Endothelial cell of umbilical vein (primary cell): ENCODE results near the gene PFDN4. TPM values are rescaled to one million over a fixed set of nuclear protein-coding genes. Genes with fewer than 3 reads are reported as not detected.

ENCODE experiments used
- BruUV-seq: library from RNA; stranded (reverse); fragments of 400-500 nt; replicated peaks from 2 replicates; lab custom pipeline; 2021; lab: Mats Ljungman, UMichigan
- CTCF ChIA-PET: fragments of 300-600, 350-600 bp; sonication (Branson Sonifier 250); formaldehyde crosslinking; loops from one replicate; lab custom pipeline; 2021; ENCODE audit warnings: antibody characterized with exemption, inconsistent platforms; lab: Charles Lee
- POLR2A ChIA-PET: fragments of 300-600, 350-600 bp; sonication (Branson Sonifier 250); formaldehyde crosslinking; loops from one replicate; lab custom pipeline; 2021; ENCODE audit warnings: antibody characterized with exemption, inconsistent platforms; lab: Charles Lee
- DNase-seq: peaks from one replicate; pipeline ENCODE4 v3.0.0-alpha.2; 2011; ENCODE audit warnings: low read depth, low spot score
- FAIRE-seq: peaks from 2 replicates; lab custom pipeline; 2011; peaks lifted over from hg19 to GRCh38; lab: Jason Lieb, UNC
- H2AFZ ChIP-seq: 2 replicates; pipeline ENCODE4 v1.6.0; 2012; ENCODE audit warnings: low read depth, low read length, control low read depth, inconsistent platforms
- H3K27ac ChIP-seq: 2 replicates; pipeline ENCODE4 v1.5.1; 2011; ENCODE audit warnings: low read depth, mild to moderate bottlenecking, control low read depth, low read length, moderate library complexity; ENCODE audit not compliant: insufficient read depth
- H3K27me3 ChIP-seq, 2 experiments: 2 replicates each; pipeline versions ENCODE4 v1.6.0 to v1.6.1; 2011; ENCODE audit warnings: low read length in 2 of 2, mixed read lengths in 1 of 2; ENCODE audit not compliant: control insufficient read depth in 2 of 2, insufficient read depth in 2 of 2
- H3K36me3 ChIP-seq, 2 experiments: 2 replicates in 1 of 2; 3 replicates in 1 of 2; pipeline ENCODE4 v1.5.1; 2011; ENCODE audit warnings: low read length in 2 of 2, mild to moderate bottlenecking in 1 of 2, moderate library complexity in 1 of 2; ENCODE audit not compliant: control insufficient read depth in 2 of 2, insufficient read depth in 2 of 2; ENCODE audit errors: extremely low read depth in 1 of 2
- H3K4me1 ChIP-seq: 3 replicates; pipeline ENCODE4 v1.5.1; 2011; ENCODE audit warnings: mild to moderate bottlenecking, low read length; ENCODE audit not compliant: control insufficient read depth, insufficient read depth; ENCODE audit errors: extremely low read depth
- H3K4me2 ChIP-seq: 2 replicates; pipeline ENCODE4 v1.6.1; 2011; ENCODE audit warnings: low read length, control low read depth, mixed read lengths; ENCODE audit not compliant: insufficient read depth
- H3K4me3 ChIP-seq, 3 experiments: fragments of 200-600 bp in 1 of 3; sonication (generic), shearing (Covaris generic) in 1 of 3; replicated peaks in 1 of 3; 2 replicates each; pipeline ENCODE4 v1.5.1; 2011 to 2016; ENCODE audit warnings: control low read depth in 3 of 3, low read length in 3 of 3, mild to moderate bottlenecking in 2 of 3, inconsistent platforms in 1 of 3, low read depth in 1 of 3, moderate library complexity in 1 of 3; ENCODE audit not compliant: insufficient read depth in 1 of 3
- H3K79me2 ChIP-seq: 2 replicates; pipeline ENCODE4 v1.6.0; 2012; ENCODE audit warnings: low read length, inconsistent platforms; ENCODE audit not compliant: control insufficient read depth, insufficient read depth
- H3K9ac ChIP-seq: replicated peaks from 2 replicates; pipeline ENCODE3; 2011; ENCODE audit warnings: low read length, control low read depth; ENCODE audit not compliant: insufficient read depth; ENCODE audit errors: extremely low read depth
- H3K9me1 ChIP-seq: replicated peaks from 3 replicates; pipeline ENCODE4 v1.6.0; 2011; ENCODE audit warnings: mild to moderate bottlenecking, low read length; ENCODE audit not compliant: control insufficient read depth, insufficient read depth; ENCODE audit errors: extremely low read depth
- H3K9me3 ChIP-seq: replicated peaks from 2 replicates; pipeline ENCODE4 v1.5.1; 2012; ENCODE audit warnings: low read length, inconsistent platforms; ENCODE audit not compliant: control insufficient read depth, insufficient read depth
- H4K20me1 ChIP-seq: replicated peaks from 2 replicates; pipeline ENCODE3; 2011; ENCODE audit warnings: mild to moderate bottlenecking, low read length; ENCODE audit not compliant: control insufficient read depth, insufficient read depth; ENCODE audit errors: extremely low read depth
- CTCF ChIP-seq, 2 donors: IDR thresholded peaks; 1 replicate in 1 of 2; 2 replicates in 1 of 2; pipeline ENCODE4 v1.5.1; 2011; ENCODE audit warnings: low read length in 2 of 2, mild to moderate bottlenecking in 2 of 2, moderate library complexity in 2 of 2, control low read depth in 1 of 2, inconsistent platforms in 1 of 2, low read depth in 1 of 2; ENCODE audit not compliant: insufficient read depth in 1 of 2; ENCODE audit errors: extremely low read depth in 1 of 2
- EZH2 ChIP-seq: IDR thresholded peaks from 2 replicates; pipeline ENCODE4 v1.6.1; 2012; ENCODE audit warnings: borderline replicate concordance, low read depth, mild to moderate bottlenecking, moderate library complexity, low read length, inconsistent platforms; ENCODE audit not compliant: severe bottlenecking
- FOS ChIP-seq: IDR thresholded peaks from 2 replicates; pipeline ENCODE4 v1.6.1; 2011; ENCODE audit warnings: mild to moderate bottlenecking, low read length, moderate library complexity, borderline replicate concordance; ENCODE audit not compliant: insufficient read depth
- GATA2 ChIP-seq: IDR thresholded peaks from 2 replicates; pipeline ENCODE4 v1.7.0; 2011; ENCODE audit warnings: low read depth, mild to moderate bottlenecking, moderate library complexity, mixed read lengths, low read length; ENCODE audit not compliant: insufficient read length, insufficient read depth
- POLR2A ChIP-seq: IDR thresholded peaks from 2 replicates; pipeline ENCODE4 v1.6.1; 2012; ENCODE audit warnings: low read depth, mild to moderate bottlenecking, control low read depth, low read length
- POLR2AphosphoS5 ChIP-seq: IDR thresholded peaks from 2 replicates; pipeline ENCODE4 v1.6.1; 2012; ENCODE audit warnings: low read depth, mild to moderate bottlenecking, control low read depth, low read length, moderate library complexity; ENCODE audit not compliant: insufficient read depth
- dilution Hi-C: fragments of 300-500 bp; cut with MboI; formaldehyde crosslinking; loops from one replicate; pipeline ENCODE4 v1.15.0; 2019; ENCODE audit warnings: low sequenced_read_pairs; ENCODE audit not compliant: extremely low pct_ligation_motif_present
- intact Hi-C: fragments of 100-400 bp; cut with micrococcal nuclease; formaldehyde crosslinking; loops from one replicate; pipeline ENCODE4 v1.10.0; 2022
- polyA plus RNA-seq, 4 experiments: library from polyadenylated mRNA; depleted of rRNA in 3 of 4; stranded (reverse) in 3 of 4; unstranded in 1 of 4; fragments of >200 nt; gene quantifications; 2 replicates each; pipeline versions ENCODE4 v1.2.1 to v1.2.3, GENCODE V29; 2011 to 2012; ENCODE audit warnings: missing spikeins in 1 of 4
- total RNA-seq: library from RNA; stranded (reverse); gene quantifications from 2 replicates; pipeline ENCODE4 v1.2.3, GENCODE V29; 2021
- TF ChIP-seq, protein P1 (sequence below): IDR thresholded peaks from 2 replicates; pipeline ENCODE4 v1.6.1; 2011; ENCODE audit not compliant: insufficient read depth, insufficient read length

The PFDN4 gene
- total and polyA plus RNA-seq, 2 donors (not counting 3 experiments of a cell fraction or from before 2014, with no cell fraction given) = 17.5 to 44.2 TPM

- no peak overlapping the region for H3K4me2 ChIP-seq
- no peak overlapping the region for H3K9ac ChIP-seq
These were observed 34.8 kb upstream of the PFDN4 start for GRCh38 chr20:54172856-54173652.

More at GRCh38 chr20:54172856-54173652, 34.8 kb upstream of the PFDN4 start:
- no peak overlapping the region for H2AFZ ChIP-seq
- H3K36me3 ChIP-seq = no peaks in the 10 kb centered on the region
- no TSS peak for BruUV-seq
- no peak overlapping the region for H3K27ac ChIP-seq
- H3K4me1 ChIP-seq = no peaks in the 10 kb centered on the region
- dilution Hi-C loops (no loop called here), intact Hi-C loops (no loop called here)
- no peaks in the 10 kb centered on the region for H3K79me2 ChIP-seq
- H3K27me3 ChIP-seq = peaks cover 35 to 47% of the 10 kb centered on the region in 2 experiments
- H3K9me1 ChIP-seq = no peaks in the 10 kb centered on the region
- DNase-seq (no peak), FAIRE-seq (no peak)
- TF ChIP-seq, protein P1, sequence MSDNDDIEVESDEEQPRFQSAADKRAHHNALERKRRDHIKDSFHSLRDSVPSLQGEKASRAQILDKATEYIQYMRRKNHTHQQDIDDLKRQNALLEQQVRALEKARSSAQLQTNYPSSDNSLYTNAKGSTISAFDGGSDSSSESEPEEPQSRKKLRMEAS = no peak
- no peak for TF ChIP-seq EZH2
- no peak for TF ChIP-seq CTCF (IDR thresholded peaks at IDR 0.05; ENCODE audit: extremely low read depth in 1 of 2, insufficient read depth in 1 of 2, low read depth in 1 of 2, low read length in 2 of 2)
- TF ChIP-seq GATA2 = no peak
- no peak for TF ChIP-seq FOS
- no peak for TF ChIP-seq POLR2A
- no peak for TF ChIP-seq POLR2AphosphoS5
- H3K4me3 ChIP-seq = no peak overlapping the region
- ChIA-PET POLR2A (no interaction called here), CTCF (no interaction called here)
- H4K20me1 ChIP-seq = no peaks in the 10 kb centered on the region
- H3K9me3 ChIP-seq = no peaks in the 10 kb centered on the region
